Measurements from ENCODE around the gene PATJ. TPM values are rescaled to one million over a fixed set of nuclear protein-coding genes. Genes with fewer than 3 reads are reported as not detected.

Gene PATJ
- total and polyA plus RNA-seq, 2 donors (not counting 3 experiments of a cell fraction or from before 2014, with no cell fraction given): 1.1 to 3.0 TPM

GRCh38 chr1:62188111-62188510 is 445.8 kb downstream of the PATJ start:
- ChIA-PET CTCF (interaction anchor here (2.8 kb wide), 1 partner anchor 12 kb away, joined by 7 read pairs; no protein-coding TSS in a partner anchor), POLR2A (no interaction called here)
- Histone ChIP-seq H3K79me2 (ENCODE audit: control insufficient read depth, insufficient read depth, low read length) (no peaks in the 10 kb centered on the region), H3K4me2 (ENCODE audit: insufficient read depth, low read length) (no peak overlapping the region), H3K9ac (replicated peaks; ENCODE audit: extremely low read depth, insufficient read depth, low read length) (no peak overlapping the region), H3K27ac (ENCODE audit: insufficient read depth, low read depth, low read length) (no peak overlapping the region), H3K4me3 (replicated peaks in 1 of 3; ENCODE audit: insufficient read depth in 1 of 3, low read depth in 1 of 3, low read length in 3 of 3) (no peak overlapping the region), H3K9me1 (replicated peaks; ENCODE audit: control insufficient read depth, extremely low read depth, insufficient read depth, low read length) (no peaks in the 10 kb centered on the region), H4K20me1 (replicated peaks; ENCODE audit: control insufficient read depth, extremely low read depth, insufficient read depth, low read length) (no peaks in the 10 kb centered on the region), H3K27me3 (ENCODE audit: control insufficient read depth in 2 of 2, insufficient read depth in 2 of 2, low read length in 2 of 2) (no peaks in the 10 kb centered on the region), H3K4me1 (ENCODE audit: control insufficient read depth, extremely low read depth, insufficient read depth, low read length) (no peaks in the 10 kb centered on the region), H3K36me3 (ENCODE audit: control insufficient read depth in 2 of 2, extremely low read depth in 1 of 2, insufficient read depth in 2 of 2, low read length in 2 of 2) (no peaks in the 10 kb centered on the region), H2AFZ (ENCODE audit: low read depth, low read length) (no peak overlapping the region), H3K9me3 (replicated peaks; ENCODE audit: control insufficient read depth, insufficient read depth, low read length) (no peaks in the 10 kb centered on the region)
- no TSS peak for BruUV-seq (replicated peaks)
- TF ChIP-seq POLR2AphosphoS5 (IDR thresholded peaks at IDR 0.05; ENCODE audit: insufficient read depth, low read depth, low read length) (no peak), GATA2 (IDR thresholded peaks at IDR 0.05; ENCODE audit: insufficient read depth, insufficient read length, low read depth, low read length) (no peak), MYC (IDR thresholded peaks at IDR 0.05; ENCODE audit: low read depth, low read length) (no peak), POLR2A (IDR thresholded peaks at IDR 0.05; ENCODE audit: low read depth, low read length) (no peak), FOS (IDR thresholded peaks at IDR 0.05; ENCODE audit: borderline replicate concordance, insufficient read depth, low read length) (no peak), JUN (IDR thresholded peaks at IDR 0.05; ENCODE audit: borderline replicate concordance, insufficient read depth, insufficient read length, low read depth) (no peak), CTCF (IDR thresholded peaks at IDR 0.05; ENCODE audit: extremely low read depth in 1 of 2, insufficient read depth in 1 of 2, low read depth in 1 of 2, low read length in 2 of 2) (no peak), MAX (IDR thresholded peaks at IDR 0.05; ENCODE audit: insufficient read depth, insufficient read length) (no peak), EZH2 (IDR thresholded peaks at IDR 0.05; ENCODE audit: borderline replicate concordance, low read depth, low read length, severe bottlenecking) (no peak)
- intact Hi-C loops (cut with micrococcal nuclease): no loop called here
- DNase-seq (ENCODE audit: low read depth, low spot score): no peak
- dilution Hi-C loops (cut with MboI; ENCODE audit: extremely low pct_ligation_motif_present, low sequenced_read_pairs): no loop called here
- no peak for FAIRE-seq

Measured in endothelial cell of umbilical vein (primary cell).